Keratinocyte (primary cell): Measurements from ENCODE around the gene ATP5MC3.

Experiments
- EZH2 ChIP-seq: IDR thresholded peaks from one replicate; pipeline ENCODE4 v1.6.1; 2012; ENCODE audit warnings: inconsistent platforms, mild to moderate bottlenecking, low read length, moderate library complexity
- TF ChIP-seq, protein P1 (sequence below), 3 experiments: IDR thresholded peaks in 1 of 3; conservative IDR thresholded peaks in 1 of 3; optimal IDR thresholded peaks in 1 of 3; 2 replicates in 2 of 3; 3 replicates in 1 of 3; pipeline versions ENCODE3 to v1.5.1; 2011; ENCODE audit warnings: low read length in 3 of 3, mild to moderate bottlenecking in 3 of 3, moderate library complexity in 2 of 3, control low read depth in 1 of 3, inconsistent platforms in 1 of 3; ENCODE audit not compliant: insufficient read depth in 2 of 3; ENCODE audit errors: extremely low read depth in 1 of 3

DNA sequence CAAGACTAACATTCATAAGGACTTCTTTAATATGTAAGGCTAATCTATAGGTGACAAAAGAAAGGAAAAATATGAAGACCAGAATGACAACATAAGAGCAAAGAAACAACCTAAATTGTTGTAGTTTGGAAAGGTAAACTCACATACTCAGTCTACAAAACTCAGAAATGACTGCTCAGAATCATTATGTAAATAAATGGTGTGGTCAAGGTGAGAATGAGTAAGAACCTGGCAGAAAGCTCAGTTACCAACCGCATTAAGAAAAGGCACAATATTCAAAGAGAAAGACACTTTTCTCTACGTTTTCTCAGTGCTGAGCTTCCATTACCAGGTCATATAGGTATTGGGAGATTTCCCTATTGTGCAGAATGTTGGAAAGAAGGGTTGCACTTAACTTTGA lies 29.3 kb downstream of the ATP5MC3 start:
- TF ChIP-seq, protein P1, sequence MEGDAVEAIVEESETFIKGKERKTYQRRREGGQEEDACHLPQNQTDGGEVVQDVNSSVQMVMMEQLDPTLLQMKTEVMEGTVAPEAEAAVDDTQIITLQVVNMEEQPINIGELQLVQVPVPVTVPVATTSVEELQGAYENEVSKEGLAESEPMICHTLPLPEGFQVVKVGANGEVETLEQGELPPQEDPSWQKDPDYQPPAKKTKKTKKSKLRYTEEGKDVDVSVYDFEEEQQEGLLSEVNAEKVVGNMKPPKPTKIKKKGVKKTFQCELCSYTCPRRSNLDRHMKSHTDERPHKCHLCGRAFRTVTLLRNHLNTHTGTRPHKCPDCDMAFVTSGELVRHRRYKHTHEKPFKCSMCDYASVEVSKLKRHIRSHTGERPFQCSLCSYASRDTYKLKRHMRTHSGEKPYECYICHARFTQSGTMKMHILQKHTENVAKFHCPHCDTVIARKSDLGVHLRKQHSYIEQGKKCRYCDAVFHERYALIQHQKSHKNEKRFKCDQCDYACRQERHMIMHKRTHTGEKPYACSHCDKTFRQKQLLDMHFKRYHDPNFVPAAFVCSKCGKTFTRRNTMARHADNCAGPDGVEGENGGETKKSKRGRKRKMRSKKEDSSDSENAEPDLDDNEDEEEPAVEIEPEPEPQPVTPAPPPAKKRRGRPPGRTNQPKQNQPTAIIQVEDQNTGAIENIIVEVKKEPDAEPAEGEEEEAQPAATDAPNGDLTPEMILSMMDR (optimal IDR thresholded peaks at IDR 0.05 in 1 of 3, IDR thresholded peaks at IDR 0.05 in 1 of 3, conservative IDR thresholded peaks at IDR 0.05 in 1 of 3; ENCODE audit: extremely low read depth in 1 of 3, insufficient read depth in 2 of 3, low read length in 3 of 3), result no peak
- TF ChIP-seq EZH2, result no peak
